RWPE1 (cell line): ENCODE data around the gene SPATA2L.

Experiments used
- CTCF ChIA-PET: fragments of 350-600 bp; sonication (Branson Sonifier 250); formaldehyde crosslinking; extraction: SDS; loops from one replicate; lab custom pipeline; 2021; lab: Yijun Ruan, JAX
- POLR2A ChIA-PET: fragments of 400-600 bp; formaldehyde crosslinking; extraction: SDS; loops from one replicate; lab custom pipeline; 2020; ENCODE audit warnings: antibody characterized with exemption; ENCODE audit not compliant: low non-redundant PET; lab: Yijun Ruan, JAX
- DNase-seq: peaks from one replicate; pipeline ENCODE4 v3.0.0; 2012; ENCODE audit warnings: low spot score
- H3K27ac ChIP-seq: fragments of 450-650 bp; 2 replicates; pipeline ENCODE4 v1.5.1; 2017
- CTCF ChIP-seq: fragments of 450-650 bp; conservative IDR thresholded peaks from 2 replicates; pipeline ENCODE4 v1.5.1; 2017; ENCODE audit warnings: low read depth, mild to moderate bottlenecking

The SPATA2L gene

GRCh38 chr16:89716493-89716892 is 15.0 kb upstream of the SPATA2L start:
- ChIA-PET CTCF (no interaction called here), POLR2A (no interaction called here)
- no peak for TF ChIP-seq CTCF
- DNase-seq: no peak
- peak overlapping the region; percentile 29 for H3K27ac ChIP-seq

GRCh38 chr16:89712274-89712781 is 10.8 kb upstream of the SPATA2L start:
- DNase-seq: no peak
- POLR2A ChIA-PET: no interaction called here
- TF ChIP-seq CTCF: no peak
- CTCF ChIA-PET: interaction anchor here (0.5 to 0.7 kb wide), 2 partner anchors 133 to 137 kb away, joined by 3 read pairs; partner anchors contain the start of gene CPNE7
- peak overlapping the region; percentile 64 for H3K27ac ChIP-seq

- POLR2A ChIA-PET: interaction anchor here (1.1 kb wide), 1 partner anchor 10 kb away, joined by 3 read pairs; the partner anchor contains the start of gene SPATA2L
- peak; percentile 97 for DNase-seq
- H3K27ac ChIP-seq: peak overlapping the region; percentile 64
- CTCF ChIA-PET: interaction anchor here (0.5 kb wide), 1 partner anchor 136 kb away, joined by 3 read pairs; the partner anchor contains the start of gene CPNE7
- no peak for TF ChIP-seq CTCF
These were observed 10.2 kb upstream of the SPATA2L start for GRCh38 chr16:89711601-89712273.

GRCh38 chr16:89710709-89711564 is 9.4 kb upstream of the SPATA2L start:
- CTCF ChIA-PET: interaction anchor here (1.1 to 1.3 kb wide), 2 partner anchors 10 to 150 kb away, joined by 3 read pairs; partner anchors contain the start of gene SPATA2L
- TF ChIP-seq CTCF: no peak
- peak overlapping the region; percentile 64 for H3K27ac ChIP-seq
- no peak for DNase-seq
- POLR2A ChIA-PET: interaction anchor here (1.1 kb wide), 1 partner anchor 9 kb away, joined by 3 read pairs; the partner anchor contains the start of gene SPATA2L

GRCh38 chr16:89709716-89710432 is 8.4 kb upstream of the SPATA2L start:
- TF ChIP-seq CTCF: no peak
- H3K27ac ChIP-seq: peak overlapping the region; percentile 47
- POLR2A ChIA-PET: no interaction called here

More at GRCh38 chr16:89709716-89710432, 8.4 kb upstream of the SPATA2L start:
- DNase-seq: no peak
- CTCF ChIA-PET: interaction anchor here (1.1 to 1.3 kb wide), 2 partner anchors 9 to 151 kb away, joined by 3 read pairs; partner anchors contain the start of gene SPATA2L
